ENCODE results near the gene WDR35. TPM values are rescaled to one million over a fixed set of nuclear protein-coding genes. Genes with fewer than 3 reads are reported as not detected.

WDR35 gene
- total and polyA plus RNA-seq, 2 donors (not counting 3 experiments of a cell fraction or from before 2014, with no cell fraction given), result 3.6 to 8.0 TPM

DNA sequence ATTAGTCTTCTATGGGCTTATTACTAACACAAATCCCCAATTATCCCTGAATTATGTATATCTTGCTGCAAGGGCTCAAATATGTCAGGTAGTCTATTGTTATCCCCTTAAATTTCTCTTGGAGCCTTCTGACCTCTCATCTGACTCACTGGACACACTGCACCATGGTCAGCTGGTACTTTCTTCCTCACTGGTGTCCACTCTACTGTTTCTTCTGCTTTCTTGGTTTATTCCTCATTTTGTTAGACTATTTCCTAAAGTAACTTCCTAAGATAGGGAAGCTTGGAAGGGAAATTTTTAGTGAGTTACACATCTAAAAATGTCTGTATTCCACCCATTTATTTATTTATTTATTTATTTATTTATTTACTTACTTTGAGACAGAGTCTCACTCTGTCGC, 26.5 kb downstream of the WDR35 start:
- H3K27ac ChIP-seq (ENCODE audit: insufficient read depth, low read depth, low read length), result no peak overlapping the region
- intact Hi-C loops (cut with micrococcal nuclease) (no loop called here), dilution Hi-C loops (cut with MboI; ENCODE audit: extremely low pct_ligation_motif_present, low sequenced_read_pairs) (no loop called here)
- no peaks in the 10 kb centered on the region for H3K27me3 ChIP-seq (ENCODE audit: control insufficient read depth in 2 of 2, insufficient read depth in 2 of 2, low read length in 2 of 2)
- H3K9me3 ChIP-seq (replicated peaks; ENCODE audit: control insufficient read depth, insufficient read depth, low read length), result no peaks in the 10 kb centered on the region
- no peak overlapping the region for H2AFZ ChIP-seq (ENCODE audit: low read depth, low read length)
- no peak overlapping the region for H3K4me2 ChIP-seq (ENCODE audit: insufficient read depth, low read length)
- TF ChIP-seq MYC (IDR thresholded peaks at IDR 0.05; ENCODE audit: low read depth, low read length) (no peak), FOS (IDR thresholded peaks at IDR 0.05; ENCODE audit: borderline replicate concordance, insufficient read depth, low read length) (no peak), EZH2 (IDR thresholded peaks at IDR 0.05; ENCODE audit: borderline replicate concordance, low read depth, low read length, severe bottlenecking) (no peak), POLR2AphosphoS5 (IDR thresholded peaks at IDR 0.05; ENCODE audit: insufficient read depth, low read depth, low read length) (no peak), POLR2A (IDR thresholded peaks at IDR 0.05; ENCODE audit: low read depth, low read length) (no peak), GATA2 (IDR thresholded peaks at IDR 0.05; ENCODE audit: insufficient read depth, insufficient read length, low read depth, low read length) (no peak), JUN (IDR thresholded peaks at IDR 0.05; ENCODE audit: borderline replicate concordance, insufficient read depth, insufficient read length, low read depth) (no peak)
- TF ChIP-seq, protein P1, sequence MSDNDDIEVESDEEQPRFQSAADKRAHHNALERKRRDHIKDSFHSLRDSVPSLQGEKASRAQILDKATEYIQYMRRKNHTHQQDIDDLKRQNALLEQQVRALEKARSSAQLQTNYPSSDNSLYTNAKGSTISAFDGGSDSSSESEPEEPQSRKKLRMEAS (IDR thresholded peaks at IDR 0.05; ENCODE audit: insufficient read depth, insufficient read length), result no peak
- TF ChIP-seq, protein P2, sequence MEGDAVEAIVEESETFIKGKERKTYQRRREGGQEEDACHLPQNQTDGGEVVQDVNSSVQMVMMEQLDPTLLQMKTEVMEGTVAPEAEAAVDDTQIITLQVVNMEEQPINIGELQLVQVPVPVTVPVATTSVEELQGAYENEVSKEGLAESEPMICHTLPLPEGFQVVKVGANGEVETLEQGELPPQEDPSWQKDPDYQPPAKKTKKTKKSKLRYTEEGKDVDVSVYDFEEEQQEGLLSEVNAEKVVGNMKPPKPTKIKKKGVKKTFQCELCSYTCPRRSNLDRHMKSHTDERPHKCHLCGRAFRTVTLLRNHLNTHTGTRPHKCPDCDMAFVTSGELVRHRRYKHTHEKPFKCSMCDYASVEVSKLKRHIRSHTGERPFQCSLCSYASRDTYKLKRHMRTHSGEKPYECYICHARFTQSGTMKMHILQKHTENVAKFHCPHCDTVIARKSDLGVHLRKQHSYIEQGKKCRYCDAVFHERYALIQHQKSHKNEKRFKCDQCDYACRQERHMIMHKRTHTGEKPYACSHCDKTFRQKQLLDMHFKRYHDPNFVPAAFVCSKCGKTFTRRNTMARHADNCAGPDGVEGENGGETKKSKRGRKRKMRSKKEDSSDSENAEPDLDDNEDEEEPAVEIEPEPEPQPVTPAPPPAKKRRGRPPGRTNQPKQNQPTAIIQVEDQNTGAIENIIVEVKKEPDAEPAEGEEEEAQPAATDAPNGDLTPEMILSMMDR (IDR thresholded peaks at IDR 0.05; ENCODE audit: extremely low read depth in 1 of 2, insufficient read depth in 1 of 2, low read depth in 1 of 2, low read length in 2 of 2), result no peak
- H3K4me3 ChIP-seq (replicated peaks in 1 of 3; ENCODE audit: insufficient read depth in 1 of 3, low read depth in 1 of 3, low read length in 3 of 3), result no peak overlapping the region
- no peak for FAIRE-seq
- H3K79me2 ChIP-seq (ENCODE audit: control insufficient read depth, insufficient read depth, low read length), result no peaks in the 10 kb centered on the region
- BruUV-seq (replicated peaks), result no TSS peak
- H3K9ac ChIP-seq (replicated peaks; ENCODE audit: extremely low read depth, insufficient read depth, low read length), result no peak overlapping the region
- no peaks in the 10 kb centered on the region for H3K9me1 ChIP-seq (replicated peaks; ENCODE audit: control insufficient read depth, extremely low read depth, insufficient read depth, low read length)
- CTCF ChIA-PET, result interaction anchor here (1.0 to 3.7 kb wide), 3 partner anchors 8 to 363 kb away, joined by 3 to 23 read pairs (median 6); no protein-coding TSS in a partner anchor
- POLR2A ChIA-PET, result no interaction called here
- no peaks in the 10 kb centered on the region for H4K20me1 ChIP-seq (replicated peaks; ENCODE audit: control insufficient read depth, extremely low read depth, insufficient read depth, low read length)
- no peak for DNase-seq (ENCODE audit: low read depth, low spot score)
- H3K36me3 ChIP-seq (ENCODE audit: control insufficient read depth in 2 of 2, extremely low read depth in 1 of 2, insufficient read depth in 2 of 2, low read length in 2 of 2), result no peaks in the 10 kb centered on the region
- H3K4me1 ChIP-seq (ENCODE audit: control insufficient read depth, extremely low read depth, insufficient read depth, low read length), result no peaks in the 10 kb centered on the region
